H1 (cell line): ENCODE data around the gene STK32C. TPM values are rescaled to one million over a fixed set of nuclear protein-coding genes. Genes with fewer than 3 reads are reported as not detected.

Experiments
- RNF2 ChIP-seq: fragments of 200-900, 300-1000 bp; sonication (generic); IDR thresholded peaks from 2 replicates; pipeline ENCODE4 v1.7.1; 2016; ENCODE audit warnings: borderline replicate concordance, low read depth, mild to moderate bottlenecking, antibody characterized with exemption, low read length; ENCODE audit not compliant: poor library complexity, severe bottlenecking; ENCODE audit errors: missing control alignments
- polyA plus RNA-seq, 7 experiments: library from polyadenylated mRNA; depleted of rRNA in 3 of 7; stranded (reverse) in 5 of 7; unstranded in 2 of 7; fragments of >200 nt in 5 of 7; fragments of 200-250 nt in 2 of 7; gene quantifications; 1 replicate in 5 of 7; 2 replicates in 1 of 7; 4 replicates in 1 of 7; pipeline versions ENCODE4 v1.2.1 to v1.2.3, GENCODE V29; 2011 to 2013; ENCODE audit warnings: missing spikeins in 2 of 7, mixed read lengths in 2 of 7
- total RNA-seq: library from RNA; stranded (reverse); fragmentation: NEBNext Ultra II Directional; extraction: Animal tissue kit (Norgen Biotek cat#: 25700); gene quantifications from 2 replicates; pipeline ENCODE4 v1.2.1, GENCODE V29; 2021
- TF ChIP-seq, protein P1 (sequence below): IDR thresholded peaks from 2 replicates; pipeline ENCODE4 v1.6.1; 2011; ENCODE audit warnings: low read length, improper control_type of control experiment

Gene STK32C
- total and polyA plus RNA-seq, 2 of the 8 experiments (the other 6 are each of a cell fraction or from before 2014, with no cell fraction given): 10.6 to 15.6 TPM

DNA sequence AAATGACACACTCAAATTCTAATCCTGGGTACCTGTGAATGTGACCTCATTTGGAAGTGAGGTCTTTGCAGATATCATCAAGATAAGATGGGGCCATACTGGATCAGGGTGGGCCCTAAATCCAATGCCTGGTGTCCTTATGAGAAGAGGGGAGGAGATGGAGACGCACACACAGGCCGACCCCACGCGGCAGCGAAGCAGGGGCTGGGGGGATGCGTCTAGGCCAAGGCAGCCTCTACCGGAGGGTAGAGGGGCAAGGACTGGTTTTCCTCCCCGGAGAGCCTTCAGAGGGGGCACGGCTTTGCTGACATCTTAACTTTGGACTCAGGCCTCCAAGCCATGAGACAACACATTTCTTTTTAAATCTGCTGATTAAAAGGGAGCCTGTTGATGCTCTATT is 87.7 kb downstream of the STK32C start (continued):
- TF ChIP-seq RNF2: no peak
- TF ChIP-seq, protein P1, sequence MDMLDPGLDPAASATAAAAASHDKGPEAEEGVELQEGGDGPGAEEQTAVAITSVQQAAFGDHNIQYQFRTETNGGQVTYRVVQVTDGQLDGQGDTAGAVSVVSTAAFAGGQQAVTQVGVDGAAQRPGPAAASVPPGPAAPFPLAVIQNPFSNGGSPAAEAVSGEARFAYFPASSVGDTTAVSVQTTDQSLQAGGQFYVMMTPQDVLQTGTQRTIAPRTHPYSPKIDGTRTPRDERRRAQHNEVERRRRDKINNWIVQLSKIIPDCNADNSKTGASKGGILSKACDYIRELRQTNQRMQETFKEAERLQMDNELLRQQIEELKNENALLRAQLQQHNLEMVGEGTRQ: no peak
